GM12892 (cell line): ENCODE data around the gene ADCY9.
"Not testable (repeated sequence)": the region's sequence is repeated elsewhere in the genome, so short reads cannot be mapped to it uniquely, and the experiment has no call there.

Experiments used
- POLR2A ChIP-seq: IDR thresholded peaks from 2 replicates; pipeline ENCODE4 v1.6.1; 2011; ENCODE audit warnings: low read depth, low read length, control low read depth
- POLR2AphosphoS5 ChIP-seq: IDR thresholded peaks from 2 replicates; pipeline ENCODE4 v1.6.1; 2011; ENCODE audit warnings: low read depth, low read length, control low read depth
- TAF1 ChIP-seq: IDR thresholded peaks from 2 replicates; pipeline ENCODE4 v1.6.1; 2011; ENCODE audit warnings: low read depth, mild to moderate bottlenecking, control low read depth, low read length, borderline replicate concordance

DNA sequence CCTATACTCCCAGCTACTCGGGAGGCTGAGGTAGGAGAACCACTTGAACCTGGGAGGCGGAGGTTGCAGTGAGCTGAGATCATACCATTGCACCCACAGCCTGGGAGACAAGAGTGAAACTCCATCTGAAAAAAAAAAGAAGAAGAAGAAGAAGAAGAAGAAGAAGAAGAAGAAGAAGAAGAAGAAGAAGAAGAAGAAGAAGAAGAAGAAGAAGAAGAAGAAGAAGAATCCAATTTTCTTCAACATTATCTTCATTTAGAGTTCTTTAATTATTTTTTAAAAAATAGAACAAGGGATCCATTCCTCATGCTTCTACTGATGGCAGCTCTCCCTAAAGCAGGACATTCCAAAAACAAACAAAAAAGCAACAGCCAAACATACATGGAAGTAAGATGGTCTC lies 171.8 kb downstream of the ADCY9 start:
- TF ChIP-seq TAF1, POLR2A, POLR2AphosphoS5: not testable (repeated sequence)
